OCI-LY7 (cell line): ENCODE measurements around the gene CFAP298. TPM values are rescaled to one million over a fixed set of nuclear protein-coding genes. Genes with fewer than 3 reads are reported as not detected.

Source experiments
- BruUV-seq: library from RNA; stranded (reverse); fragments of 400-500 nt; replicated peaks from 2 replicates; lab custom pipeline; 2021; lab: Mats Ljungman, UMichigan
- CTCF ChIA-PET: fragments of 300-600 bp; sonication (Branson Sonifier 250); formaldehyde crosslinking; loops from one replicate; lab custom pipeline; 2022; ENCODE audit warnings: antibody characterized with exemption; ENCODE audit not compliant: unreplicated experiment; lab: Charles Lee
- POLR2A ChIA-PET: fragments of 300-600 bp; sonication (Branson Sonifier 250); formaldehyde crosslinking; loops from one replicate; lab custom pipeline; 2022; ENCODE audit warnings: antibody characterized with exemption; lab: Charles Lee
- DNase-seq: peaks from one replicate; pipeline ENCODE4 v3.0.0-alpha.2; 2015; ENCODE audit warnings: low spot score
- H2AFZ ChIP-seq: fragments of 200-600 bp; sonication (generic), shearing (Covaris generic); 2 replicates; pipeline ENCODE4 v1.6.1; 2014; ENCODE audit warnings: mild to moderate bottlenecking, antibody characterized with exemption, low read length, moderate library complexity
- H3K27ac ChIP-seq: fragments of 200-600 bp; sonication (generic); 2 replicates; pipeline ENCODE4 v1.5.1; 2014; ENCODE audit warnings: mixed run types, low read depth, mild to moderate bottlenecking, moderate library complexity, low read length, inconsistent platforms; ENCODE audit not compliant: poor library complexity, severe bottlenecking
- H3K36me3 ChIP-seq: fragments of 200-600 bp; sonication (generic); 2 replicates; pipeline ENCODE4 v1.6.1; 2014; ENCODE audit warnings: mild to moderate bottlenecking, antibody characterized with exemption, low read length, moderate library complexity, mixed read lengths; ENCODE audit not compliant: insufficient read depth
- H3K4me1 ChIP-seq: fragments of 200-600 bp; sonication (generic); 2 replicates; pipeline ENCODE4 v1.5.1; 2014; ENCODE audit warnings: mild to moderate bottlenecking, low read length; ENCODE audit not compliant: insufficient read depth, poor library complexity, severe bottlenecking
- H3K4me2 ChIP-seq: fragments of 200-600 bp; sonication (generic); 2 replicates; pipeline ENCODE4 v1.6.1; 2014; ENCODE audit warnings: mild to moderate bottlenecking, low read length
- H3K4me3 ChIP-seq: fragments of 200-600 bp; sonication (generic); 2 replicates; pipeline ENCODE4 v1.5.1; 2014; ENCODE audit warnings: mild to moderate bottlenecking, low read depth, low read length; ENCODE audit not compliant: poor library complexity, severe bottlenecking
- H3K79me2 ChIP-seq: fragments of 200-600 bp; sonication (generic); 2 replicates; pipeline ENCODE4 v1.6.1; 2016; ENCODE audit warnings: low read depth, mild to moderate bottlenecking, low read length, moderate library complexity, mixed read lengths; ENCODE audit not compliant: insufficient read depth
- H3K9me2 ChIP-seq: fragments of 200-600 bp; sonication (generic); 2 replicates; pipeline ENCODE4 v1.6.1; 2016; ENCODE audit warnings: mild to moderate bottlenecking, low read length, mixed read lengths; ENCODE audit not compliant: insufficient read depth
- H3K9me3 ChIP-seq: fragments of 200-600 bp; sonication (generic); 2 replicates; pipeline ENCODE4 v1.6.1; 2014; ENCODE audit warnings: mild to moderate bottlenecking, mixed run types, low read length, mixed read lengths
- H4K20me1 ChIP-seq: fragments of 200-600 bp; sonication (generic); 2 replicates; pipeline ENCODE4 v1.6.1; 2014; ENCODE audit warnings: mild to moderate bottlenecking, antibody characterized with exemption, low read length, moderate library complexity, mixed read lengths; ENCODE audit not compliant: insufficient read depth
- EZH2phosphoT487 ChIP-seq: fragments of 200-600 bp; sonication (generic); IDR thresholded peaks from 2 replicates; pipeline ENCODE4 v1.6.1; 2018; ENCODE audit warnings: low read depth, borderline replicate concordance, mild to moderate bottlenecking, mixed run types, antibody characterized with exemption, low read length, moderate library complexity, mixed read lengths
- intact Hi-C: fragments of 100-400 bp; cut with micrococcal nuclease; formaldehyde crosslinking; loops from one replicate; pipeline ENCODE4 v1.10.0; 2022; ENCODE audit not compliant: unreplicated experiment
- total RNA-seq, 2 experiments: library from RNA; depleted of rRNA in 1 of 2; stranded (reverse); fragments of >200 nt in 1 of 2; shearing (Covaris generic) in 1 of 2; gene quantifications; 2 replicates each; pipeline ENCODE4 v1.2.3, GENCODE V29; 2014 to 2022
- TF ChIP-seq, protein P1 (sequence below): fragments of 200-600 bp; sonication (generic); conservative IDR thresholded peaks from 2 replicates; pipeline ENCODE4 v1.5.1; 2014; ENCODE audit warnings: mild to moderate bottlenecking, antibody characterized with exemption, low read length, moderate library complexity, mixed read lengths

CFAP298 gene
- total RNA-seq, 2 experiments from 2014 or later, result 43.6 to 64.2 TPM

GRCh38 chr21:32658524-32658923 is 46.3 kb upstream of the CFAP298 start:
- no peaks in the 10 kb centered on the region for H3K9me2 ChIP-seq
- intact Hi-C loops, result loop anchor here (10.0 kb wide), 1 partner anchor 536 kb away; no protein-coding TSS in a partner anchor
- no peak overlapping the region for H3K4me2 ChIP-seq
- BruUV-seq, result no TSS peak
- no peak overlapping the region for H2AFZ ChIP-seq
- no peak for DNase-seq
- peaks cover 38% of the 10 kb centered on the region for H3K36me3 ChIP-seq
- no peaks in the 10 kb centered on the region for H3K4me1 ChIP-seq
- ChIA-PET CTCF (no interaction called here), POLR2A (interaction anchor here (0.6 kb wide), 1 partner anchor 53 kb away, joined by 4 read pairs; no protein-coding TSS in a partner anchor)
- H3K4me3 ChIP-seq, result no peak overlapping the region
- no peaks in the 10 kb centered on the region for H4K20me1 ChIP-seq
- no peak overlapping the region for H3K27ac ChIP-seq
- no peaks in the 10 kb centered on the region for H3K79me2 ChIP-seq
- 0 out of 2 replicates have a peak, but pooled peaks cover 15% of the 10 kb centered on the region for H3K9me3 ChIP-seq
- TF ChIP-seq, protein P1, sequence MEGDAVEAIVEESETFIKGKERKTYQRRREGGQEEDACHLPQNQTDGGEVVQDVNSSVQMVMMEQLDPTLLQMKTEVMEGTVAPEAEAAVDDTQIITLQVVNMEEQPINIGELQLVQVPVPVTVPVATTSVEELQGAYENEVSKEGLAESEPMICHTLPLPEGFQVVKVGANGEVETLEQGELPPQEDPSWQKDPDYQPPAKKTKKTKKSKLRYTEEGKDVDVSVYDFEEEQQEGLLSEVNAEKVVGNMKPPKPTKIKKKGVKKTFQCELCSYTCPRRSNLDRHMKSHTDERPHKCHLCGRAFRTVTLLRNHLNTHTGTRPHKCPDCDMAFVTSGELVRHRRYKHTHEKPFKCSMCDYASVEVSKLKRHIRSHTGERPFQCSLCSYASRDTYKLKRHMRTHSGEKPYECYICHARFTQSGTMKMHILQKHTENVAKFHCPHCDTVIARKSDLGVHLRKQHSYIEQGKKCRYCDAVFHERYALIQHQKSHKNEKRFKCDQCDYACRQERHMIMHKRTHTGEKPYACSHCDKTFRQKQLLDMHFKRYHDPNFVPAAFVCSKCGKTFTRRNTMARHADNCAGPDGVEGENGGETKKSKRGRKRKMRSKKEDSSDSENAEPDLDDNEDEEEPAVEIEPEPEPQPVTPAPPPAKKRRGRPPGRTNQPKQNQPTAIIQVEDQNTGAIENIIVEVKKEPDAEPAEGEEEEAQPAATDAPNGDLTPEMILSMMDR, result no peak
- TF ChIP-seq EZH2phosphoT487, result no peak

GRCh38 chr21:32653326-32653901 is 41.2 kb upstream of the CFAP298 start:
- no peak for TF ChIP-seq EZH2phosphoT487
- TF ChIP-seq, protein P1, result peak; percentile 91
- Histone ChIP-seq H3K4me2 (no peak overlapping the region), H3K9me2 (no peaks in the 10 kb centered on the region), H4K20me1 (no peaks in the 10 kb centered on the region), H2AFZ (no peak overlapping the region), H3K4me1 (peaks cover 5% of the 10 kb centered on the region), H3K4me3 (no peak overlapping the region), H3K27ac (no peak overlapping the region), H3K36me3 (peaks cover 15% of the 10 kb centered on the region), H3K79me2 (no peaks in the 10 kb centered on the region), H3K9me3 (0 out of 2 replicates have a peak, but pooled peaks cover 8% of the 10 kb centered on the region)
- ChIA-PET POLR2A (no interaction called here), CTCF (no interaction called here)
- intact Hi-C loops, result loop anchor here (1.0 to 10.0 kb wide), 2 partner anchors 173 to 541 kb away; no protein-coding TSS in a partner anchor
- peak; percentile 37 for DNase-seq
- no TSS peak for BruUV-seq

- H2AFZ ChIP-seq, result no peak overlapping the region
- CTCF ChIA-PET, result no interaction called here
These were observed 36.0 kb upstream of the CFAP298 start for GRCh38 chr21:32648165-32648564.

More at GRCh38 chr21:32648165-32648564, 36.0 kb upstream of the CFAP298 start:
- no peaks in the 10 kb centered on the region for H3K79me2 ChIP-seq
- H3K4me1 ChIP-seq, result peaks cover 5% of the 10 kb centered on the region
- DNase-seq, result no peak
- H3K9me3 ChIP-seq, result no peaks in the 10 kb centered on the region
- no peaks in the 10 kb centered on the region for H4K20me1 ChIP-seq
- TF ChIP-seq, protein P1, result no peak
- TF ChIP-seq EZH2phosphoT487, result no peak
- intact Hi-C loops, result no loop called here
- no peak overlapping the region for H3K27ac ChIP-seq
- no peak overlapping the region for H3K4me2 ChIP-seq
- POLR2A ChIA-PET, result no interaction called here
- H3K4me3 ChIP-seq, result no peak overlapping the region
- H3K36me3 ChIP-seq, result no peaks in the 10 kb centered on the region
- no peaks in the 10 kb centered on the region for H3K9me2 ChIP-seq
- no TSS peak for BruUV-seq
